Stimulated activated CD8-positive, alpha-beta memory T cell treated with anti-CD3 and anti-CD28 coated beads, Interleukin-15, amount 100 ng/mL, for 48 hours (primary cell): ENCODE measurements around the gene ROBO1.
"Not testable (repeated sequence)": the region's sequence is repeated elsewhere in the genome, so short reads cannot be mapped to it uniquely, and the experiment has no call there.

Source experiments
- DNase-seq, 2 donors: peaks; one replicate each; pipeline ENCODE4 v3.0.0-alpha.2; 2020; ENCODE audit warnings: low read depth in 2 of 2

Gene ROBO1

DNA sequence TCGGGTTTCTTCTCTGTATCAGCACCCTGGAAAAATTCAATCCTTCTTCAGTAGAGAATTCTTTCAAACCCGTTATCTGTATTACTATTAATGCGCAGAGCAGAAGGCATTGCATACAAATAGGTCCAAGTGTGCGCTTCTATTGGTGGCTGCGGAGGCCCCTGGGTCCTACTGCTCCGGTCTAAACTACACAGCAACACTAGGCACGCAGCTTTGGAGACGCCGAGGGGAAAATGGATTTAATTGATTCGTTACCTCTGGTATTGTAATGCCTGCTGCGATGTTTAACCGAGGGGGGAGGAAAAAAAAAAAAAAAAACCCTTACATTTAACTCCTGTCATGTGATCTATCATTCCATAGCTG, at the start of gene ROBO1:
Gene ROBO1 (minus strand): TSS at position 94 of the 363 bp plus-strand sequence.
- DNase-seq, result no peak

DNA sequence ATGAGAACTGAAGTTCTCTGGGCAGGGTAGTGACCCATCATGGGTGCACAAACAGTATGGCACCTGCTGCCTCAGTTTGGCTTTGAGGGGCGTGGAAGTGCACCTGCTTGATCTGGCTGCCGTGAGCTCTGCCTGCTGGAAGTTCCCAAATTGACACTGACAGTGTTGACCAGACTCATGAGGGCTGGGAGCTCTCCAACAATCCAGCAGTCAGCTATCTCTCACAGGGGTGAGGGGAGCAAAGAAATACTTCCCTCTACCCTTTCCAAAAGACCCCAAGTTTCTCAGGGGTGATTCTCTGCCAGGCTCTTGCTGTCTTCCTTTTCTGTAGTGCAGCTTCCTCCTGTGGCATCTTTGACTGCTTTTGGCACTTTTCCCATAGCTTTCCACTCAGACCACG, 49.4 kb upstream of the ROBO1 start:
- DNase-seq, result no peak

DNA sequence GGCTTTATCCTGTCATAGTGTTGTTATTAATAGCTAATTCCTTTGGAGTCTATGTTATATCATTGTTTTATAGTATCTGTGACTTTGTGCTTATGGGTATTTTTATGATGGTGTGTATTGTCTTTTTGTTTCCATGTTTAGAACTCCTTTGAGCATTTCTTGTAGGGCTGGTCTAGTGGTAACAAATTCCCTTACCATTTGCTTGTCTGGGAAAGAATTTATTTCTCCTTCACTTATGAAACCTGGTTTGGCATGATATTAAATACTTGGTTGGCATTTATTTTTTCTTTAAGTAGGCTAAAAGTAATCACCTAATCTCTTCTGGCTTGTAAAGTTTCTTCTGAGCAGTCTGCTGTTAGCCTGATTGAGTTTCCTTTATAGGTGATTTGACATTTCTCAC, 47.7 kb upstream of the ROBO1 start:
- no peak for DNase-seq

DNA sequence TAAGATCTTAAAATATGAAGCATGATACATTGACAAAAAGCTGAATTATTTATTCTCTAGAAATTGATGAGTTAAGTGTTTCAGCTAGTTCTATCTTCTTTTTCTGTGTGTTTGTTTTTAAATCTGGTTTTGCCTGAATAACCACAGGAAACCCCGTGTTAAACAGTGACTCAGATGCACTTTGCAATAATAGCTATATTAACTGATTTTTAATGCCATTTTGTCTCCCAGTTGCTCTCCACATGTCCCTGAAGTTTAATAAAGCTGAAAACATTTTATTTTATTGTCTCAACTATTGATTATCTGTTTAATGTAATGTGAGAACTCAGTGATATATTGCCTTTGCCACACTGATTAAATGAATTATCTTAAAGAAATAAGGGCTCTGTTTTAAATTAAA, 42.8 kb upstream of the ROBO1 start:
- no peak for DNase-seq

DNA sequence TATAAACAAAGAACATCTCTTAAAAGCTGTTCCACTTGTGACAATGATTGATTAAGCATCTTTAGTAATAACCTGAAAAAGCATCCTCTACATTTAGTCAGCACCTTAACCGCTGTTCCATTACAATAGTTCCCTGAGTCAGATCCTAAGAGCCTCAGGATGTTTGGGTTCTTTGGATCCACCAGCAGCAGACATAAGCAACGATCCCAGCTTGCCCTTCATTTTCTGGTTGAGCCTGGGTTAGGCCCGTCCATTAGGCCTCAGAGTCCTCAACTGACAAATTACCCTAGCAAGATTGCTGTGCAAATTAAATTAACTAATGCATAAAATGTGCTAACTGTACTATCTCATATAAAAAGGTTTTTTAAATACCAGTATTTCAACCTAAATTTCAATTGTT, 42.3 kb upstream of the ROBO1 start:
- no peak for DNase-seq

DNA sequence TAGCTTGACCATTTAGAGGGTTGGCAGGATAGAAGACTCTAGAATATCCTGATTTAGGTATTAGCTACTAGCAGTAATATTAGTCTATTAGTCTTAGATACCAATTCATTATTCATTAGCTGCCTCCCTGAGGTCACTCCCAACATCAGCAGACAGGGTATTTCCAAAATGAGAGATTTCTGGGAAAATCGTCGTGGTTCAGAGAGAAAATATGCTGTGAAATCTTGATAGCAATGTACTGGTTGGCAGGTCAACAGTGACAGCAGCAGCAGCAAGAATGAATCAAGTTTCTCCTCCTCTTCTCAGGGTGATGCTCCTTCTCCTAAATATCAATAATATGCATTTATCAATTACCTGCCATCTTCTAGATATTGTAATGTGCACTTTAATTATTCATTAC, 41.3 kb upstream of the ROBO1 start:
- DNase-seq, result no peak

DNA sequence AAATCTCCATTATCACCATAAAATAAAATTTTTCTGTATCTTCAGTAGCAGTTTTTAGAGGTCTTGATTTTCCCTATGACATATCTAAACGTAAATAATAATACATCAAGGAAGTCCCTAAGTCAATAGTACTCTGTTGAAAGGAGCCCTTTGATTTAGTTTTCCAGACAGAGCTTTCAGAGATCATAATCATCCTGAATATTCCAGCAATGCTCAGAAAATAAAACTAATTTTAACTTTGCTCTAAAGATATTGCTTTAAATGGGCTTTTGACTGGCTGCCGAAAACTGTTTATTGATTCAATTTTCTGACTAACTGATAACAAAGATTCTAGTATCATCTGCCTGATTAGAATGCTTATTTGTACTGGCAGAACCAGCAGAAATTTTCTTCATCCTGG, 40.7 kb upstream of the ROBO1 start:
- DNase-seq, result no peak

DNA sequence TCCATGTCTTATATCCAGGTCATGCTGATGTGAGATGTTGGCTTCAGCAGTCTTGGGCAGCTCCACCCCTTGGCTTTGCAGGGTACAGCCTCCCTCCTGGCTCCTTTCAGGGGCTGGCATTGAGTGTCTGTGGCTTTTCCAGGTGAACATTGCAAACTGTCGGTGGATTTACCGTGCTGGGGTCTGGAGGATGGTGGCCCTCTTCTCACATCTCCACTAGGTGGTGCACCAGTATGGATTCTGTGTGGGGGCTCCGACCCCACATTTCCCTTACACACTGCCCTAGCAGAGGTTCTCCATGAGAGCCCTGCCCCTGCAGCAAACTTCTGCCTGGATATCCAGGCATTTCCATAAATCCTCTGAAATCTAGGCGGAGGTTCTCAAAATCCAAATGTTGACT, 22.4 kb upstream of the ROBO1 start:
- not testable (repeated sequence) for DNase-seq

DNA sequence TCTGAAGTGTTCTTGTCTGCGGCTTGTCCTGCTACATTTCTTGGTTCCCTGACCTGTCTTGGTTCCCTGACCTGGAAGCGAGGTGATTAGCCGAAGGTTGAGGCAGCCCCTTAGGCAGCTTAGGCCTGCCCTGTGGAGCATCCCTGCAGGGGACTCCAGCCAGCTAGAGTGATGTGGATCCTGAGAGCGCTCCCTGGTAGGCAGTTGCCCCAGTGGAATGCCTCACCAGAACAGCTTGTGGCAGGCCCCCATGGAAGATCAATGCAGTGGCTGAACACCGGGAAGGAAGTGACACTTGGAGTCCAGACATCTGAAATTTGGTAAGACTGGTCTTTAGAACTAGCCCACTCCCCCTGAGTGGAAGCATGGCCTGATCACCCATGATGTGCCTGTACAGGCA, 5.5 kb upstream of the ROBO1 start:
- no peak for DNase-seq

DNA sequence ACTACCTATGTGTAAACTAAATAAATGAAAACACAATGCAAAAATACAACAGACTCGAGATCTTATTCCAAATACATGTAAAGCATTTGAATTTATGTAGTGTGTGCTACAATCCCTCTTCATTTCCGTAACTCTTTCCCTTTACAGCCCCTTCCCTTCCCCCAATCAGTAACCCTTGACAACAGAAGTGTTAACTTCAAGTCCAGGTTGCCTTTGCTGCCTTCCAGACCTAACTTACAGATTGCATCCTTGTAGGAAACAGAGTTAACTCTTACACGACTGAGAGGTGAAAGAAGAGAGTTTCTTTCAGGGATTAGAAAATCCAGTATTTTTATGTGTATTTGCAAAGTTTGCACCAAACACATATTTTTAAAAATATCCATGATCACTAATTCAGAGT, 1.4 kb upstream of the ROBO1 start:
- no peak for DNase-seq

DNA sequence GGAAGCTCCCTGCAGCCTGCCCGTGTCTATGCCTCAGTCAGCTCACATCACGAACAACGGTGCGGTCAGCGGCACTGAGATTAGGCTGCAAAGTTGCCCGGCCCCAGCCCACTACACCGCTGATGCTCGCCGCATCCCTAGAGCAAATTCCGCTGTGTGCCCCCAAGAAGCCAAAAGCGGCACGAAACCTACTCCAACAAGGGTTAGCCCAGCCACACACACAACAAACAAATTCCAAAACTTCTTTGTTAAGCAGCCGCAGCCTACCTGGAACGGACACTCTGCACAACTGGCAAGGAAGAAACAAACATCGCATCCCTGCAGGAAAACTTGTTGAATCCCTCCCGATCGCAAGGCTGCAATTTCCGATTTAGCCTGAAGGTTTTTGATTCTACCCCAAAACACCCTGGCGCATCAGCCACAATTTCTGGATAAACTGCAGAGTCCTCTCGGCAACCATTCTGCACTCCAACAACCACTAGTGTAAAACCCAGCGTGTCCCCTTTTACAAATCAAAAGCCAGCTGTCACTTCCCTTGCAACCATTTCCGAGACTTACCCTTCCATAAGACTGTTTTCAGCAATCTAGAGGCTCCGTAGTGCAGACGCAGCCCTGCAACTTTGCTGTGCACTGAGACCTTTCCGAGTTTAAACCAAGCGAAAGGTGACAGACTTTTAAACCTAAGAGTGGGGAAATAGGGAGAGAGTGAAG, 449 bp downstream of the ROBO1 start:
- no peak for DNase-seq

DNA sequence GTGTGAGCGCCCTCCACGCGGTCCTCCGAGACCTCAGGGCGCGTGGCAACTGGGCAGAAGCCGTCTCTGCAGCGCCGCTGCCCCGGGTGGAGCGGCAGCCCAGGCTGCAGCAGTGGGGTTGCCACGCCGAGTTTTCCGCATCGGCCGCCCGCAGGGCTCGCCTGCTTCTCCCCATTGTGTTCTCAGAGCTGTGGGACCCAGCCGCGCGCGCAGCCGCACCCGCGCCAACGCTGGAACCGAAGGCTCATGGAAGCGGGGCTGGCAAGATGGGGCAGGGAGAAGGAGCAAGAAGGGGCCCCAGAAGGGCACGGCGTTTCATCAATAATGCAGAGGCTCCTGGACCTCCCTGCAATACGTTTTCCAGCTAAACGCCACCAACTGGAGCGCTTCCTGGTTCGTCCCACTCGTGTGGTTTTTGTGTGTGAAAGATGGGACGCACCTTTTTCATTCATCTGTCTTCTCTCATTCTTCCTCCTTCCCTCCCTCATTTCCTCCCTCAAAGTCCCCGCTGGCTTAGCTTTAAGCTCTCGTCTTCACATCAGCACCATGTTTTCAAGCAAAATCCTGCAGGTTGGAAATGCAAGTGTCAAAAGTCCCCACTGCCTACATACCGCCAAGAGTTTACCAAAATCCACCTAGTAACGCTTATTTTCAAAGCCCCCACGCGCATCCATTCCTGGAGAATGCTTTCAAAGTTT, 1.2 kb downstream of the ROBO1 start:
- no peak for DNase-seq

DNA sequence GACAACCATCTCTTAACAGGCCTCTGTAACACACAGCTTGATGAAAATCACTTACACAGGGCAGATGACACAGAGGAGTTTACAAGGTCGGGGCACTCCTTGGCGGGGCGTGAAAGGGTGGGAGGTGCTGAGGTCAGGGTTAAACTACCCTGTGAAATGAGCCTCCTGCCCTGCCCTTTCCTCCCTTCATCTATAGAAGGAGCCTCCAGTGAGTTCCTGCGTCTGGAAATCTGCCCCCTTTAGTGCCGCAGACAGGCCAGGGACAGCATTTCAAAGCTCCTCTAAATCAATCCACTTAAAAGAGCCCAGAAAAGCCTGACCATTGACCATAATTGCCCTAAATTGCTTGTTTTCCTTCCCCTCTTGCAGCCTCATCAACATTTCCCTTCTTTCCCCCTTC, 1.9 kb downstream of the ROBO1 start:
- no peak for DNase-seq

DNA sequence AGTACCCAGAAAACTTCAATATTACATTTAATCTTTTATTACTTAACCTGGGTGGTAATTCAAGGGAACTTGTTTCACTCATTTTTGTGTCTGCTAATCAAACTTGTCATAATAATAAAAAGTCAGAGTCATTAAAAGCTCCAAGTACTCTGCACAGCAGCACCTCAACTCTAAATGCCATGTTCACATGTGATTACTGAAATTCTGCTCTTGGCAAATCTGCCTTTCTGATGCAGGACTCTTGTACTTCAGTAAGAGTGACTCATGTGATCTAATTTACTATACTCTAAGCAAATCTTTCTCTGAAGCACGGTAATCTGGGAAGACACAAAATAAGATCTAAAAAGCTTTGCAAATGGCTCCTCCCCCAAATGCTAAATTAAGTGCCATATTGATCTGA, 6.4 kb downstream of the ROBO1 start:
- DNase-seq, result no peak

DNA sequence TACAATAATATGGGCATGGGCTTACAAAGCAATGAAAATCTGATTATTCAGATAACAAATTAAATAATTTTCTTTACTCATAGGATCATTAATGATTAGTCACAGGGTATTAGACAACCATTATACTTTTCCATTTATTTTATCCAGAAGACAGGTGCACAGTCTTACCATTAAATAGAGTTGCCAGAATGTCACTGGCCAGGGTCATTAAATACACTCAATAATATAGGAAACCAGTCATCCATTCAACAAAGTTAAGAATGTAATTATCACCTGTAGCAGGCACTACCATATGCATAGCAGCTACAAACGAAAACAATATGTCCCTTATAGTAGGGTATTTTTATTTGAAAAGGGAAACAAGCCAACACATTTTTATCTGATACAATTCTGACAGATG, 16.1 kb downstream of the ROBO1 start:
- DNase-seq, result no peak

DNA sequence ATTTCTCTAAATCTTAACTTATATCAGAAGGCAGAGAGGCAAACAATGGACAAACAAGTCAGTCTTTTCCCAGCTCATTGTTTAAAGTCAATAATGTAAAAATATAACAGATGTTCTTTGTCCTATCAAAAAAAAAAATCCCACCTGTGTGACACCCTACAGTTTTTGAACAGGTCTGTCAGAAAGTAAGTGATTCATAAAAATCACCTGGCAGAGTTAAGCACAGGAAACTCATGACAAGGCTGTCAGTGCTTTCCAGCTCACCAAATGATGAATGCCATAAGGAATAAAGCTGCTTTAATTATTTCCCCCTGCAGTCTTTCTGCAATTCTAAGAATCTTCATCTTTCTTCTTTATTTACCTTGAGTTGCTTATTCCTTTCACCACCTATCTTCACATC, 30.3 kb downstream of the ROBO1 start:
- DNase-seq, result no peak

DNA sequence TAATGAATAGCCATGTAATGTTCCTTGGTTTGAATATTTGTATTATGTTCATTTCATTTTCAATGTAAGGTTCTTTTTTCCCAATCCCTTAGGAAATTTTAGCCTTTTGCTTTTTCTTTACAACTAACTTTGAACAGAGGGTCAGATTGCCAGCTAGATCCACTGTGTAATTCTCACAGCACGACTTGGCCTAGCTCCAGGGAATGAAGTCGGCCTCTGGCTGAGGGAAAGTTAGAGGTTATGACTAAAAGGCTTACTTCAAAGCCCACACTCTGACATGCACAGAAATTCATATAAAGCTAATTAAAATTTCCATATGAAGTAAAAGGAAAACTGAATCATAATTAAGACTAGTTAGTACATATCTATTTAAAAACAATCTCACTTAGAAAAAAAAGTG, 38.7 kb downstream of the ROBO1 start:
- DNase-seq, result no peak

DNA sequence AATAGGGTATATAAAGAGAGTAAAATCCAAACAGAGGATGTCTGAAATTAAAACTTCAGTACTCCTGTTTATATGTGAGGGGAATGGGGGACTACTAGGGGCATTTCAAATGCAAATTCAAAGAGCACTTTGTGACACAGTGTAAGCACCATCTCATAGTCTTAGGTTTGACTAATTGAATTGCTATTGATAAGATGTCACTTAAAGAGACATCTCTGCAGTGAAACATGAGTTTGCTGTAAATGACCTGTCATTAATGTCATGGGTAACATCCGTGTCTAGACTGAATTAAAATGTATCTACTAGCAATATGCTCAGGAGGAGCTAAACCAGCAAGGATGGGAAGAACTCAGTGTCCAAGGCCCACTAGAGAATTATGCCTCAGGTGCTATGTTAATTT, 41.0 kb downstream of the ROBO1 start:
- DNase-seq, result no peak

DNA sequence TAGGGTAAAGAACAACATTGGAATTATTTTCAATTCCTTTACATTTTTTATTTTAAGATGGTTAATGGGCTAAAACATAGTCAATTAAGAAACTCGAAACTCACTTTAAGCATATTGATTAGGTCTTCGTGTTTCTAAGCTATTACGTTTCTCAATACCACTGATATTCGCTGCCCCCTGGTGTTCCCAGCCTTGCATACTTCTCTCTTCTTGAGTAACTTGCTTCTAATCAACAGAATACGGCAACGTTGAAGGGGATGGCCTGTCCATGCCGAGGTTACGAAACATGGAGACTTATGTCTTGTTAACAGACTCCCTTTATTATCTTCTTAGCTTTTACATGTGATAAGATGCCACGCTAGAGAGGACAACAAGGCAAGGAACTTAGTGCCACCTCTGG, 43.6 kb downstream of the ROBO1 start:
- DNase-seq, result no peak

DNA sequence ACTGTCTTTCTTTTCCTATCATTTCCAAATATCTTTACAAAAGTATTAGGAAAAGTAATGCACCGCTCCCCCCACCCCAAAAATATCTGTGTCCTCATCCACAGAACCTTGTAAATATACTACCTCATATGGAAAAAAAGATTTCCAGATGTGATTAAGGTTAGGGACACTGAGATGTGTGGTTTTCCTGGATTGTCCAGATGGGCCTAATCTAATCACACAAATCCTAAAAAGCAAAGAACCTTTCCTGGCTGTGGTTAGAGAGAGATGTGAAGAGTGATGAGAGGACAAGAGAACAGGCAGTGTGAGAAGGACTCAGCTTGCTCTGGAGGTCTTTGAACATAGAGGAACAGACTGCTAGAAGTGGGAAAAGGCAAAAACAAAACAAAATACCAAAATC, 77.7 kb downstream of the ROBO1 start:
- DNase-seq, result no peak

DNA sequence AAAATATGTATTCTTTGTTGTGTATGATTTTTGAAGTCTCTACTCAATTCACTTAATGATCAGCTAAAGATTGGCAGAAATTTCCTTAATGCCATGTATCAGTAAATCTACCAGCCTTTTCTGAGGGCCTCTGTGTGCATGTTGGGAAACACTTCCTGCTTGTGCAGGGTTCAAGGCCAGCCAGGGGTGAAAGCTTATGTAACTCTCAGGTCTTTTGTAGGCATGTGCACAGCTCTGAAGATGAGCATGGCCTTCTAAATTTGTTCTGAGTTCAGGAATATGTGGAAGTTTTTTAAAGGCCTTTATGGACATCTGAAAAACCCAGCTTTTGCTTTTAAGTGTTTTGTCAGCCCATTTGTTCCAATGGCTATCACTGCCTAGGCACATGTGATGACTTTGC, 82.7 kb downstream of the ROBO1 start:
- no peak for DNase-seq

DNA sequence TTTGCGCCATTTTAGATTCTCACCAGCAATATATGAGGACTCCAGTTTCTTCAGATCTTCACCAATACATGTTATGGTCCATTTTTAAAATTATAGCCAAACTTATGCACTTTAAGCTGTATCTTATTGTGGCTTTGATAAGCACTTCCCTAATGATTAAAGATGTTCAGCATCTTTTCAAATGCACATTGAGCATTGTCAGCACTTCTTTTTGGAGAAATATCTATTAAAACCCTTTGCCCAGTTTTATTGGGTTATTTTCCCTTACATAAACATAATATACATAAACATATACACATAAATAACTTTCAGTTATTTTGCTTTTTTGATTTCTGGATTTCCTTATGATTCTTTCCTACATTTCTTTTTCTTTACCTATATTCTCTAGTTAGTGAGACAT, 83.8 kb downstream of the ROBO1 start:
- no peak for DNase-seq

DNA sequence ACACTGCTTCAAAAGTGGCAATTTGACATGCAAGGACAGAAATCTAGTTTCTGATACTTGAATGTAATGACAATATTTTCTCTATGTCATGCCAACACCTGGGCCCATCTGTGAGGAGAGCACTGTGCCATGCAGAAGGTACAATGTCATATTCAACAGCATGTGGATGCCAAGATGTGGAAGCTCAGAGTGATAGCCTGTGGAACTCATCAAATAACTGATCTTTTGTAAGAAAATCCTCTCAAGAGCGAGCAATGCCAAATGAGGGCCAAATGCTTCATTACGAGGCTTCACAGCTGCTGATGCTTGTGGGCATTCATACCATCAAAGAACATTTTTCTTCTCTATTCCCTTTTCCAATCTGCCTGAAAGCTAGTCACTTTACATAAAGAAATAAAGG, 95.1 kb downstream of the ROBO1 start:
- no peak for DNase-seq

DNA sequence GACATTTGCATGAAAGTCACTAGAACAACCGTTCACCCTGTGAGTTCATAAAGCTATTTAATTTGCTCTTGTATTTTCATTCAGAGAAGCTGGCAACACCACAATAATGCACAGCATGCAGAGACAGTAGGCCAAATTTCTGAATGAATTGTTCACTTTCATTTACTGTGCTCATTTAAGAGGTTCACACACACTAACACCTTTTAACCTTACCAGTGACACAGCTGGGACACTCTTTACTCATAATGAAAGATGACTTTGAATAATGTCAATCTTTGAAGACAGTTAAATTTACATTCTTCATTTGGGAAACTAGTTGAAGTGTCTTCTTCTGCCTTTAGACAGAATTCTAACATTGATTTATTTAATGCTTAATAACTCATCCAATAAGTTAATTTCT, 95.7 kb downstream of the ROBO1 start:
- no peak for DNase-seq
